ENCODE results near the gene GNB5.

The GNB5 gene

DNA sequence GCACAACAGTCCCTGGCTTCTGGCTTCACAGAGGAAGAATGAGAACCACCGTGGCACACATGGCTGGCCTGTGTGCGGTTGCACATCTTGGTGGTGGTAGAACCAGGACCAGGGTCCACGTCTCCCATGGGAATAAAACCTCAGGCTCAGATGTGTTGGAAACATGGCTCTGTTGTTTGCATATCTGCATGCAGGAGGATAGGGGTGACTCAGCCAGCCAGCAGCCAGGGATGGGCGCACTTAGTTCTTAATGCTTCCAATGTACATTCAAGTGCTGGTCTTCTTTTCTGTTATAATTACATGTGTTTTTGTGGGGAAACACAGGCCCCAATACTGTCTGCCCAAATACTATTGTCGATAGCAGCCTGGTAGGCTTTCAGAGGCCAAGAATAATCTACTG, 42.8 kb downstream of the GNB5 start:
- Histone ChIP-seq H3K4me3 (ENCODE audit: low read depth, low read length) (no peak overlapping the region), H3K9me3 (no peaks in the 10 kb centered on the region; the same call in 1 of the 2 replicates), H3K4me1 (peaks cover 9% of the 10 kb centered on the region; the same call in 1 of the 2 replicates), H3K27me3 (no peaks in the 10 kb centered on the region), H3K36me3 (no peaks in the 10 kb centered on the region)
- no peak for TF ChIP-seq CTCF (IDR thresholded peaks at IDR 0.05; ENCODE audit: low read depth, low read length)
- peak; percentile 31 for DNase-seq

DNA sequence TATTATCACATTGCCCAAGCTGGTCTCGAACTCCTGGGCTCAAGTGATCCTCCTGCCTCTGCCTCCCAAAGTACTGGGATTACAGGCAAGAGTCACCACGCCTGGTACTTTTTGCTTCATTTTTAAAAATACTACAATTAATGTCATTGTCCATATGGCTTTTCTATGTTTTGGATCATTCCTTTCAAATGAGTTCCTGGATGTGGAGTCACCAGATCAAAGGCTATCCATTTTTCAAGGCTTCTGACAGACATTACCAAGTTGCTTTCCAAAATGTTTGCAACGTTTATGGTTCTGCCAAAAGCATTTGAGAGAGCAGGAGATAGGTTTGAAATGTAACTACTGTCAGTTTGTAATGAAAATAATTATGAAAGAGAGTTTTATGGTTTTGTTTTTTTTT, 44.4 kb downstream of the GNB5 start:
- H3K27me3 ChIP-seq, result no peaks in the 10 kb centered on the region
- DNase-seq, result no peak
- peaks cover 9% of the 10 kb centered on the region; the same call in 1 of the 2 replicates for H3K4me1 ChIP-seq
- no peak overlapping the region for H3K4me3 ChIP-seq (ENCODE audit: low read depth, low read length)
- no peaks in the 10 kb centered on the region for H3K36me3 ChIP-seq
- TF ChIP-seq CTCF (IDR thresholded peaks at IDR 0.05; ENCODE audit: low read depth, low read length), result no peak
- no peaks in the 10 kb centered on the region; the same call in 1 of the 2 replicates for H3K9me3 ChIP-seq

- DNase-seq, result no peak
- H3K4me3 ChIP-seq (ENCODE audit: low read depth, low read length), result no peak overlapping the region
- peaks cover 9% of the 10 kb centered on the region; the same call in 1 of the 2 replicates for H3K4me1 ChIP-seq
- H3K27me3 ChIP-seq, result no peaks in the 10 kb centered on the region
- H3K36me3 ChIP-seq, result no peaks in the 10 kb centered on the region
- no peaks in the 10 kb centered on the region; the same call in 1 of the 2 replicates for H3K9me3 ChIP-seq
- no peak for TF ChIP-seq CTCF (IDR thresholded peaks at IDR 0.05; ENCODE audit: low read depth, low read length)
Observed at GRCh38 chr15:52146261-52146660, 44.9 kb downstream of the GNB5 start.

DNA sequence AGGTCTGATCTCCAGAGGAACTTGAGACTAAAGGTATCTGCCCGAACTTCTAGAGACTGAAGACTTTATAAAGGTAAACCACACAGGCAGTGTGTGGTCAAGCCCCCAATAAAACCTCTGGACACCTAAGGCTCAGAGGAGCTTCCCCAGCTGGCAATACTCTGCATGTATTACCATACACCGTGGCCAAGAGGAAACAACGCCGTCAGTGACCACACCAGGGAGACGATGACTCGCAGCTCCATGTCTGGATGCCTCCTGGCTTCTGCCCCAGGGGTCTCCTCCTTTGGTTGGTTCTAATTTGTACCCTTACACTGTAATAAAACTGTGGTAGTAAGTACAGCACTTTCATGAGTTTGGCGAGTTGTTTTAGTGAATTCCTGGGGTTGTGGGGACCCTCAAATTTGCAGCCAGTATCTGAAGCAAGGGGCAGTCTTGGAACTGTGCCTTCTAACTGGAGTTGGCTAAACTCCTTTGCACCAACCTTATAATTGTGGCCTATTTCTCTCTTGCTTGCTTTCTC, 46.5 kb downstream of the GNB5 start:
- DNase-seq, result no peak
- Histone ChIP-seq H3K4me3 (ENCODE audit: low read depth, low read length) (no peak overlapping the region), H3K27me3 (no peaks in the 10 kb centered on the region), H3K9me3 (no peaks in the 10 kb centered on the region; the same call in 1 of the 2 replicates), H3K4me1 (peaks cover 9% of the 10 kb centered on the region; the same call in 1 of the 2 replicates), H3K36me3 (no peaks in the 10 kb centered on the region)
- no peak for TF ChIP-seq CTCF (IDR thresholded peaks at IDR 0.05; ENCODE audit: low read depth, low read length)

GRCh38 chr15:52143873-52144272, 47.3 kb downstream of the GNB5 start:
- Histone ChIP-seq H3K36me3 (no peaks in the 10 kb centered on the region), H3K9me3 (no peaks in the 10 kb centered on the region; the same call in 1 of the 2 replicates), H3K4me1 (peaks cover 13% of the 10 kb centered on the region; the same call in 1 of the 2 replicates), H3K27me3 (no peaks in the 10 kb centered on the region), H3K4me3 (ENCODE audit: low read depth, low read length) (no peak overlapping the region)
- TF ChIP-seq CTCF (IDR thresholded peaks at IDR 0.05; ENCODE audit: low read depth, low read length), result no peak
- DNase-seq, result peak; percentile 62

DNA sequence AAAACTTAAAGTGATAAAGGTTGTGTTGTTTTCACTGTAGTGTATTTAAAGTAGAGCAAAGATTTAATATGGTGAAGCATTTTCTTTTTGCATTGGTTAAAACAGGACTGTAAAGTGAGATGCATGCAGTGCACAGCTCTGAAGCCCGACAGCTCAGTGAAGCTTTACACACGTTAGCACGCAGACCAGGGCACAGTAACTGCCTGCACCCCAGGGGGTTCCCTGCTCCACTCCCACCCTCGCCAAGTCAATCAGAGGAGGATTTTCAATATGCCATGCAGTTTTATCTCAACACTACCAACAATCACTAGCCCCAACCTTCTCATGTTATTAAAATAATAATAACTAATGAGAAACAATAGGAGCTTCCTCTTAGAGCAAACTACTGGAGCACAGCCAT, 50.5 kb downstream of the GNB5 start:
- TF ChIP-seq CTCF (IDR thresholded peaks at IDR 0.05; ENCODE audit: low read depth, low read length), result no peak
- no peaks in the 10 kb centered on the region for H3K36me3 ChIP-seq
- no peak for DNase-seq
- peaks cover 13% of the 10 kb centered on the region for H3K4me1 ChIP-seq
- no peaks in the 10 kb centered on the region for H3K27me3 ChIP-seq
- H3K9me3 ChIP-seq, result no peaks in the 10 kb centered on the region; the same call in 1 of the 2 replicates
- no peak overlapping the region for H3K4me3 ChIP-seq (ENCODE audit: low read depth, low read length)
